K562 (cell line): ENCODE data around the gene RSRP1. TPM values are rescaled to one million over a fixed set of nuclear protein-coding genes. Genes with fewer than 3 reads are reported as not detected.

Experiments
- ATAC-seq: fragments of 200-7000 bp; cut with Tn5 transposase; 3 replicates; pipeline ENCODE4 v1.9.1; 2020; ENCODE audit warnings: moderate library complexity
- BruUV-seq: library from RNA; stranded (reverse); fragments of 400-500 nt; replicated peaks from 2 replicates; lab custom pipeline; 2021; lab: Mats Ljungman, UMichigan
- CTCF ChIA-PET: fragments of 300-600 bp; formaldehyde crosslinking; extraction: SDS; loops from one replicate; lab custom pipeline; 2021; ENCODE audit warnings: low intra/inter-chr PET ratio; lab: Yijun Ruan, JAX
- POLR2A ChIA-PET: fragments of 300-600, 350-650 bp; sonication (Branson Sonifier 250); formaldehyde crosslinking; extraction: SDS; loops from one replicate; lab custom pipeline; 2021; ENCODE audit warnings: antibody characterized with exemption, inconsistent platforms; lab: Yijun Ruan, JAX
- DNase-seq, 4 experiments: peaks; one replicate each; pipeline versions ENCODE4 v3.0.0 to v3.0.0-alpha.2; 2011 to 2018; ENCODE audit warnings: low spot score in 3 of 4, mixed read lengths in 3 of 4; ENCODE audit errors: extremely low read depth in 1 of 4
- FAIRE-seq: peaks from 2 replicates; lab custom pipeline; 2011; peaks lifted over from hg19 to GRCh38; lab: Jason Lieb, UNC
- H2AFZ ChIP-seq: 2 replicates; pipeline ENCODE4 v1.6.0; 2011; ENCODE audit warnings: low read depth, low read length, control low read depth, inconsistent platforms
- H3K27ac ChIP-seq: fragments of 200-600 bp; 3 replicates; pipeline ENCODE4 v1.8.0; 2011; ENCODE audit warnings: low read depth, mild to moderate bottlenecking, control low read depth, inconsistent platforms, low read length, moderate library complexity, mixed read lengths; ENCODE audit errors: extremely low read depth
- H3K27me3 ChIP-seq, 2 experiments: fragments of 300-600 bp in 1 of 2; 2 replicates in 1 of 2; 3 replicates in 1 of 2; pipeline versions ENCODE4 v1.6.0 to v1.8.0; 2011; ENCODE audit warnings: inconsistent platforms in 2 of 2, low read length in 2 of 2, mild to moderate bottlenecking in 1 of 2, mixed read lengths in 1 of 2, moderate library complexity in 1 of 2; ENCODE audit not compliant: control insufficient read depth in 2 of 2, insufficient read depth in 2 of 2
- H3K36me3 ChIP-seq: fragments of 300-600 bp; 3 replicates; pipeline ENCODE4 v1.8.0; 2011; ENCODE audit warnings: mild to moderate bottlenecking, low read length, inconsistent platforms; ENCODE audit not compliant: control insufficient read depth, insufficient read depth
- H3K4me1 ChIP-seq, 2 experiments: fragments of 200-600 bp in 1 of 2; replicated peaks in 1 of 2; 2 replicates in 1 of 2; 3 replicates in 1 of 2; pipeline versions ENCODE4 v1.5.1 to v1.8.0; 2011; ENCODE audit warnings: inconsistent platforms in 2 of 2, low read length in 2 of 2, mild to moderate bottlenecking in 1 of 2, mixed read lengths in 1 of 2, moderate library complexity in 1 of 2; ENCODE audit not compliant: control insufficient read depth in 2 of 2, insufficient read depth in 2 of 2
- H3K4me2 ChIP-seq: 2 replicates; pipeline ENCODE4 v1.6.1; 2011; ENCODE audit warnings: low read length, control low read depth, inconsistent platforms, mixed read lengths; ENCODE audit not compliant: insufficient read depth
- H3K4me3 ChIP-seq: fragments of 200-600 bp; sonication (generic), shearing (Covaris generic); 2 replicates; pipeline ENCODE4 v1.5.1; 2016; ENCODE audit warnings: control low read depth, inconsistent platforms
- H3K79me2 ChIP-seq: fragments of 200-600 bp; 3 replicates; pipeline ENCODE4 v1.8.0; 2011; ENCODE audit warnings: low read length, inconsistent platforms; ENCODE audit not compliant: control insufficient read depth, insufficient read depth
- H3K9ac ChIP-seq, 2 experiments: 2 replicates each; pipeline versions ENCODE4 v1.6.0 to v1.6.1; 2011; ENCODE audit warnings: low read depth in 2 of 2, low read length in 2 of 2, control low read depth in 1 of 2, inconsistent platforms in 1 of 2, mild to moderate bottlenecking in 1 of 2, mixed read lengths in 1 of 2; ENCODE audit not compliant: insufficient read depth in 1 of 2
- H3K9me1 ChIP-seq: one replicate; pipeline ENCODE4 v1.6.0; 2011; ENCODE audit warnings: inconsistent platforms, mild to moderate bottlenecking, low read length, moderate library complexity; ENCODE audit not compliant: control insufficient read depth, insufficient read depth
- H3K9me3 ChIP-seq: replicated peaks from 2 replicates; pipeline ENCODE4 v1.5.1; 2011; ENCODE audit warnings: low read depth, low read length, inconsistent platforms; ENCODE audit not compliant: control insufficient read depth, insufficient read depth
- H4K20me1 ChIP-seq: replicated peaks from 2 replicates; pipeline ENCODE4 v1.6.1; 2011; ENCODE audit warnings: low read length, inconsistent platforms, mixed read lengths; ENCODE audit not compliant: control insufficient read depth, insufficient read depth
- EP400 ChIP-seq: fragments of 450-650 bp; IDR thresholded peaks from 2 replicates; pipeline ENCODE4 v1.6.1; 2017; ENCODE audit warnings: antibody characterized with exemption, mild to moderate bottlenecking, moderate library complexity
- JUND ChIP-seq, 2 experiments: IDR thresholded peaks; 2 replicates in 1 of 2; 3 replicates in 1 of 2; pipeline ENCODE4 v1.6.1; 2011; ENCODE audit warnings: borderline replicate concordance in 2 of 2, low read depth in 2 of 2, low read length in 2 of 2, improper control_type of control experiment in 1 of 2, missing biosample characterization in 1 of 2, missing genetic modification characterization in 1 of 2, missing genetic modification reagents in 1 of 2
- KLF1 ChIP-seq: fragments of 450-650 bp; IDR thresholded peaks from 2 replicates; pipeline ENCODE4 v1.6.1; 2016; ENCODE audit warnings: missing genetic modification characterization, missing compliant biosample characterization
- RBM17 ChIP-seq: fragments of 200-400 bp; formaldehyde crosslinking; IDR thresholded peaks from 2 replicates; pipeline ENCODE4 v1.6.1; 2017; ENCODE audit warnings: low read depth, mild to moderate bottlenecking, low read length, borderline replicate concordance
- ZC3H4 ChIP-seq: sonication (generic); formaldehyde crosslinking; IDR thresholded peaks from 2 replicates; pipeline ENCODE4 v1.9.0; 2021; ENCODE audit warnings: missing genetic modification reagents, borderline replicate concordance
- ZKSCAN8 ChIP-seq: fragments of 200-800 bp; sonication (Bioruptor generic); IDR thresholded peaks from 2 replicates; pipeline ENCODE4 v1.6.1; 2016; ENCODE audit warnings: missing genetic modification characterization, missing compliant biosample characterization
- ZNF347 ChIP-seq: fragments of 450-650 bp; formaldehyde crosslinking; IDR thresholded peaks from 2 replicates; pipeline ENCODE4 v1.4.0; 2020; ENCODE audit warnings: low read depth, mild to moderate bottlenecking, moderate library complexity
- WGBS: fragments of 100-300 bp; shearing (Covaris generic); methylation state at CpG from one replicate; pipeline ENCODE4 v1.1.6; 2016; ENCODE audit warnings: low coverage, mixed read lengths; ENCODE audit not compliant: insufficient coverage; ENCODE audit errors: missing lambda C conversion rate; 5-methylcytosine and 5-hydroxymethylcytosine counted together
- in situ Hi-C: fragments of 300-500 bp; cut with MboI; formaldehyde crosslinking; loops from 4 replicates; pipeline ENCODE4 v1.15.0; 2018; ENCODE audit warnings: inconsistent platforms, mixed read lengths
- intact Hi-C: fragments of 100-400 bp; cut with micrococcal nuclease; formaldehyde crosslinking; loops from 2 replicates; pipeline ENCODE4 v1.14.2; 2022
- polyA plus RNA-seq, 8 experiments: library from polyadenylated mRNA; depleted of rRNA in 4 of 8; stranded (reverse) in 5 of 8; unstranded in 3 of 8; fragments of >200 nt; fragmentation: Nextera tagmentation in 2 of 8; fragmentation: Illumina TruSeq in 1 of 8; extraction: Ambion mirVana in 2 of 8; extraction: Trizol in 1 of 8; gene quantifications; 2 replicates each; pipeline versions ENCODE4 v1.2.1 to v1.2.3, GENCODE V29; 2011 to 2014; ENCODE audit warnings: inconsistent platforms in 1 of 8, missing spikeins in 1 of 8
- total RNA-seq, 7 experiments: library from RNA; depleted of rRNA in 6 of 7; stranded (reverse); fragments of >200 nt in 6 of 7; fragmentation: Illumina TruSeq in 2 of 7; extraction: Trizol in 2 of 7; gene quantifications; 2 replicates each; pipeline versions ENCODE4 v1.2.1 to v1.2.3, GENCODE V29; 2011 to 2021; ENCODE audit warnings: low replicate concordance in 1 of 7
- TF ChIP-seq, protein P1 (sequence below): fragments of 450-650 bp; IDR thresholded peaks from 2 replicates; pipeline ENCODE4 v1.6.1; 2017; ENCODE audit warnings: mild to moderate bottlenecking, moderate library complexity
- TF ChIP-seq, protein P2 (sequence below): fragments of 450-650 bp; IDR thresholded peaks from 2 replicates; pipeline ENCODE4 v1.6.1; 2016; ENCODE audit warnings: mild to moderate bottlenecking, moderate library complexity

Gene RSRP1
- total and polyA plus RNA-seq, 9 of the 15 experiments (the other 6 are each of a cell fraction or from before 2014, with no cell fraction given), result 27.2 to 283 (median 146) TPM

DNA sequence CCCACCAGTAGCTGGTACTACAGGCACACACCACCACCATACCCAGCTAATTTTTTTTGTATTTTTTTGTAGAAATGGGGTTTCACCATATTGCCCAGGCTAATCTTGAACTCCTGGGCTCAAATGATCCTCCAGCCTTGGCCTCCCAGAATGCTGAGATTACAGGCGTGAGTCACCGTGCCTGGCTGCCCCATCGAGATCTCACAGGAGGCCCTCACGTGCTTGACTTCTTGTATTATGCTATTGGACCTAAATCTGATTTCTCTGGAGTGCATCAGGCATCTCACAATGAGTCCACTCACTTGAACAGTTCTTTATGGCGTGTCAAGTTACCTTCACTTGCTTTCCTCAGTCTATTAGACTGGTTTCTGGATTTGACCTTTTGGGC is 9.3 kb upstream of the RSRP1 start:
- WGBS, result 29% methylated on average over 5 of the region's 5 CpGs
- peak in 1 of 4 experiments; percentile 50 for DNase-seq
- Histone ChIP-seq H3K36me3 (no peaks in the 10 kb centered on the region), H2AFZ (no peak overlapping the region), H3K4me1 (peaks cover 7 to 10% of the 10 kb centered on the region in 2 experiments; a peak in 3 of 5 replicates), H4K20me1 (no peaks in the 10 kb centered on the region), H3K4me3 (no peak overlapping the region), H3K9me1 (peaks cover 3% of the 10 kb centered on the region), H3K27ac (no peak overlapping the region), H3K9me3 (no peaks in the 10 kb centered on the region), H3K9ac (no peak overlapping the region), H3K27me3 (no peaks in the 10 kb centered on the region), H3K4me2 (no peak overlapping the region), H3K79me2 (no peaks in the 10 kb centered on the region; the same call in 2 of the 3 replicates)
- ATAC-seq, result peak; percentile 19; the same call in 2 of the 3 replicates
- no peak for FAIRE-seq
- no TSS peak for BruUV-seq
- in situ Hi-C loops, result loop anchor here (5.0 kb wide), 1 partner anchor 91 kb away; no protein-coding TSS in a partner anchor
- intact Hi-C loops, result no loop called here
- CTCF ChIA-PET, result no interaction called here
- POLR2A ChIA-PET, result interaction anchor here (0.9 to 3.9 kb wide), 4 partner anchors 9 to 24 kb away, joined by 3 to 16 read pairs (median 9); partner anchors contain the start of genes RSRP1 and SYF2
- TF ChIP-seq ZC3H4 (CRISPR knock-in tag) (no peak), ZKSCAN8 (CRISPR knock-in tag) (no peak), EP400 (no peak), ZNF347 (CRISPR knock-in tag) (no peak), JUND (IDR thresholded peaks at IDR 0.05; ENCODE audit: borderline replicate concordance, low read depth, low read length) (peak; percentile 79), JUND (tag; IDR thresholded peaks at IDR 0.05; ENCODE audit: borderline replicate concordance, low read depth, low read length) (peak; percentile 75; the same call in 2 of the 3 replicates), RBM17 (no peak), KLF1 (no peak)
- TF ChIP-seq, protein P1, sequence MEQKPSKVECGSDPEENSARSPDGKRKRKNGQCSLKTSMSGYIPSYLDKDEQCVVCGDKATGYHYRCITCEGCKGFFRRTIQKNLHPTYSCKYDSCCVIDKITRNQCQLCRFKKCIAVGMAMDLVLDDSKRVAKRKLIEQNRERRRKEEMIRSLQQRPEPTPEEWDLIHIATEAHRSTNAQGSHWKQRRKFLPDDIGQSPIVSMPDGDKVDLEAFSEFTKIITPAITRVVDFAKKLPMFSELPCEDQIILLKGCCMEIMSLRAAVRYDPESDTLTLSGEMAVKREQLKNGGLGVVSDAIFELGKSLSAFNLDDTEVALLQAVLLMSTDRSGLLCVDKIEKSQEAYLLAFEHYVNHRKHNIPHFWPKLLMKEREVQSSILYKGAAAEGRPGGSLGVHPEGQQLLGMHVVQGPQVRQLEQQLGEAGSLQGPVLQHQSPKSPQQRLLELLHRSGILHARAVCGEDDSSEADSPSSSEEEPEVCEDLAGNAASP, result no peak
- TF ChIP-seq, protein P2, sequence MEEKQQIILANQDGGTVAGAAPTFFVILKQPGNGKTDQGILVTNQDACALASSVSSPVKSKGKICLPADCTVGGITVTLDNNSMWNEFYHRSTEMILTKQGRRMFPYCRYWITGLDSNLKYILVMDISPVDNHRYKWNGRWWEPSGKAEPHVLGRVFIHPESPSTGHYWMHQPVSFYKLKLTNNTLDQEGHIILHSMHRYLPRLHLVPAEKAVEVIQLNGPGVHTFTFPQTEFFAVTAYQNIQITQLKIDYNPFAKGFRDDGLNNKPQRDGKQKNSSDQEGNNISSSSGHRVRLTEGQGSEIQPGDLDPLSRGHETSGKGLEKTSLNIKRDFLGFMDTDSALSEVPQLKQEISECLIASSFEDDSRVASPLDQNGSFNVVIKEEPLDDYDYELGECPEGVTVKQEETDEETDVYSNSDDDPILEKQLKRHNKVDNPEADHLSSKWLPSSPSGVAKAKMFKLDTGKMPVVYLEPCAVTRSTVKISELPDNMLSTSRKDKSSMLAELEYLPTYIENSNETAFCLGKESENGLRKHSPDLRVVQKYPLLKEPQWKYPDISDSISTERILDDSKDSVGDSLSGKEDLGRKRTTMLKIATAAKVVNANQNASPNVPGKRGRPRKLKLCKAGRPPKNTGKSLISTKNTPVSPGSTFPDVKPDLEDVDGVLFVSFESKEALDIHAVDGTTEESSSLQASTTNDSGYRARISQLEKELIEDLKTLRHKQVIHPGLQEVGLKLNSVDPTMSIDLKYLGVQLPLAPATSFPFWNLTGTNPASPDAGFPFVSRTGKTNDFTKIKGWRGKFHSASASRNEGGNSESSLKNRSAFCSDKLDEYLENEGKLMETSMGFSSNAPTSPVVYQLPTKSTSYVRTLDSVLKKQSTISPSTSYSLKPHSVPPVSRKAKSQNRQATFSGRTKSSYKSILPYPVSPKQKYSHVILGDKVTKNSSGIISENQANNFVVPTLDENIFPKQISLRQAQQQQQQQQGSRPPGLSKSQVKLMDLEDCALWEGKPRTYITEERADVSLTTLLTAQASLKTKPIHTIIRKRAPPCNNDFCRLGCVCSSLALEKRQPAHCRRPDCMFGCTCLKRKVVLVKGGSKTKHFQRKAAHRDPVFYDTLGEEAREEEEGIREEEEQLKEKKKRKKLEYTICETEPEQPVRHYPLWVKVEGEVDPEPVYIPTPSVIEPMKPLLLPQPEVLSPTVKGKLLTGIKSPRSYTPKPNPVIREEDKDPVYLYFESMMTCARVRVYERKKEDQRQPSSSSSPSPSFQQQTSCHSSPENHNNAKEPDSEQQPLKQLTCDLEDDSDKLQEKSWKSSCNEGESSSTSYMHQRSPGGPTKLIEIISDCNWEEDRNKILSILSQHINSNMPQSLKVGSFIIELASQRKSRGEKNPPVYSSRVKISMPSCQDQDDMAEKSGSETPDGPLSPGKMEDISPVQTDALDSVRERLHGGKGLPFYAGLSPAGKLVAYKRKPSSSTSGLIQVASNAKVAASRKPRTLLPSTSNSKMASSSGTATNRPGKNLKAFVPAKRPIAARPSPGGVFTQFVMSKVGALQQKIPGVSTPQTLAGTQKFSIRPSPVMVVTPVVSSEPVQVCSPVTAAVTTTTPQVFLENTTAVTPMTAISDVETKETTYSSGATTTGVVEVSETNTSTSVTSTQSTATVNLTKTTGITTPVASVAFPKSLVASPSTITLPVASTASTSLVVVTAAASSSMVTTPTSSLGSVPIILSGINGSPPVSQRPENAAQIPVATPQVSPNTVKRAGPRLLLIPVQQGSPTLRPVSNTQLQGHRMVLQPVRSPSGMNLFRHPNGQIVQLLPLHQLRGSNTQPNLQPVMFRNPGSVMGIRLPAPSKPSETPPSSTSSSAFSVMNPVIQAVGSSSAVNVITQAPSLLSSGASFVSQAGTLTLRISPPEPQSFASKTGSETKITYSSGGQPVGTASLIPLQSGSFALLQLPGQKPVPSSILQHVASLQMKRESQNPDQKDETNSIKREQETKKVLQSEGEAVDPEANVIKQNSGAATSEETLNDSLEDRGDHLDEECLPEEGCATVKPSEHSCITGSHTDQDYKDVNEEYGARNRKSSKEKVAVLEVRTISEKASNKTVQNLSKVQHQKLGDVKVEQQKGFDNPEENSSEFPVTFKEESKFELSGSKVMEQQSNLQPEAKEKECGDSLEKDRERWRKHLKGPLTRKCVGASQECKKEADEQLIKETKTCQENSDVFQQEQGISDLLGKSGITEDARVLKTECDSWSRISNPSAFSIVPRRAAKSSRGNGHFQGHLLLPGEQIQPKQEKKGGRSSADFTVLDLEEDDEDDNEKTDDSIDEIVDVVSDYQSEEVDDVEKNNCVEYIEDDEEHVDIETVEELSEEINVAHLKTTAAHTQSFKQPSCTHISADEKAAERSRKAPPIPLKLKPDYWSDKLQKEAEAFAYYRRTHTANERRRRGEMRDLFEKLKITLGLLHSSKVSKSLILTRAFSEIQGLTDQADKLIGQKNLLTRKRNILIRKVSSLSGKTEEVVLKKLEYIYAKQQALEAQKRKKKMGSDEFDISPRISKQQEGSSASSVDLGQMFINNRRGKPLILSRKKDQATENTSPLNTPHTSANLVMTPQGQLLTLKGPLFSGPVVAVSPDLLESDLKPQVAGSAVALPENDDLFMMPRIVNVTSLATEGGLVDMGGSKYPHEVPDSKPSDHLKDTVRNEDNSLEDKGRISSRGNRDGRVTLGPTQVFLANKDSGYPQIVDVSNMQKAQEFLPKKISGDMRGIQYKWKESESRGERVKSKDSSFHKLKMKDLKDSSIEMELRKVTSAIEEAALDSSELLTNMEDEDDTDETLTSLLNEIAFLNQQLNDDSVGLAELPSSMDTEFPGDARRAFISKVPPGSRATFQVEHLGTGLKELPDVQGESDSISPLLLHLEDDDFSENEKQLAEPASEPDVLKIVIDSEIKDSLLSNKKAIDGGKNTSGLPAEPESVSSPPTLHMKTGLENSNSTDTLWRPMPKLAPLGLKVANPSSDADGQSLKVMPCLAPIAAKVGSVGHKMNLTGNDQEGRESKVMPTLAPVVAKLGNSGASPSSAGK, result peak; percentile 25; the same call in 1 of the 2 replicates
